GM10266 (cell line): ENCODE data around the gene PKP4.

Source experiments
- DNase-seq: peaks from one replicate; pipeline ENCODE4 v3.0.0; 2012; ENCODE audit errors: extremely low spot score
- TF ChIP-seq, protein P1 (sequence below): IDR thresholded peaks from 2 replicates; pipeline ENCODE4 v1.5.1; 2012; ENCODE audit warnings: mild to moderate bottlenecking, low read depth; ENCODE audit not compliant: control insufficient read depth, insufficient read depth; ENCODE audit errors: missing control alignments

The PKP4 gene

DNA sequence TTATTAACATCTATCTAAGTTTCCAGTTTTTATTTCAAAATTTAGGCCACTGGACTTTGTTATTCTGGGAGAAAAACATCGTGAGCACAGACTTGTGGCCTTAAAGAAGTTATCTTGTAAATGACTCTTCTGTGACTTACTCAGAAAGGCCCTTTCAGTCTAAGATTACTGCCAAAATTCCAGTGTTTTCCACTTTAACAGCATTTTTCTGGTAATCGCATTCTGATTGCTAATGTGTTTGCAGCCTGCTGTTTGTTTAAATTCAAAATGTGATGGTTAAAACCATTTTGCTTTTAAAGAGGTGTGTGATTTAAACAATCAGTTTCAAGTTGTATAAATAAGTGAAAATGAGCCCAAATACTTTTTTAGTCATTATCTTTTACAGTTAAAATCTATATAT is 201.6 kb downstream of the PKP4 start:
- TF ChIP-seq, protein P1, sequence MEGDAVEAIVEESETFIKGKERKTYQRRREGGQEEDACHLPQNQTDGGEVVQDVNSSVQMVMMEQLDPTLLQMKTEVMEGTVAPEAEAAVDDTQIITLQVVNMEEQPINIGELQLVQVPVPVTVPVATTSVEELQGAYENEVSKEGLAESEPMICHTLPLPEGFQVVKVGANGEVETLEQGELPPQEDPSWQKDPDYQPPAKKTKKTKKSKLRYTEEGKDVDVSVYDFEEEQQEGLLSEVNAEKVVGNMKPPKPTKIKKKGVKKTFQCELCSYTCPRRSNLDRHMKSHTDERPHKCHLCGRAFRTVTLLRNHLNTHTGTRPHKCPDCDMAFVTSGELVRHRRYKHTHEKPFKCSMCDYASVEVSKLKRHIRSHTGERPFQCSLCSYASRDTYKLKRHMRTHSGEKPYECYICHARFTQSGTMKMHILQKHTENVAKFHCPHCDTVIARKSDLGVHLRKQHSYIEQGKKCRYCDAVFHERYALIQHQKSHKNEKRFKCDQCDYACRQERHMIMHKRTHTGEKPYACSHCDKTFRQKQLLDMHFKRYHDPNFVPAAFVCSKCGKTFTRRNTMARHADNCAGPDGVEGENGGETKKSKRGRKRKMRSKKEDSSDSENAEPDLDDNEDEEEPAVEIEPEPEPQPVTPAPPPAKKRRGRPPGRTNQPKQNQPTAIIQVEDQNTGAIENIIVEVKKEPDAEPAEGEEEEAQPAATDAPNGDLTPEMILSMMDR = no peak
- no peak for DNase-seq

DNA sequence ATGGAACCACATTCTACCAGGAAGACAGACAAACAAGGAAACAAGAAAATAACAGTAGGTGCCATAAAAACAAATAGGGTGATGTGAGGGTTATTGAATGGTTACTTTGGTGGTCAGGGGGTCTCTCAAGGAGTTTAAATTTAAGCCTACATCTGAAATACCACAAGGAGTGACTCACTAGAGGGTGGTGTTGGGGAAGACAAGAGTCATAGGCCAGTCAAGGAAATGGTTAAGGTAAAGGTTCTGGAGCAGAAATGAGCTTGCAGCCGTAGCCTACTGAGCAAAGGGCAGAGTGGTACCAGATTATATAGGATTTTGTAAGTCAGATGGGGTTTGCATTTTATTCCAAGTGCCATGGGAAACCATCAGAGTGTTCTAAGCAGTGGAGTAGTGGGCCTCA is 202.7 kb downstream of the PKP4 start:
- no peak for DNase-seq
- TF ChIP-seq, protein P1 = no peak

DNA sequence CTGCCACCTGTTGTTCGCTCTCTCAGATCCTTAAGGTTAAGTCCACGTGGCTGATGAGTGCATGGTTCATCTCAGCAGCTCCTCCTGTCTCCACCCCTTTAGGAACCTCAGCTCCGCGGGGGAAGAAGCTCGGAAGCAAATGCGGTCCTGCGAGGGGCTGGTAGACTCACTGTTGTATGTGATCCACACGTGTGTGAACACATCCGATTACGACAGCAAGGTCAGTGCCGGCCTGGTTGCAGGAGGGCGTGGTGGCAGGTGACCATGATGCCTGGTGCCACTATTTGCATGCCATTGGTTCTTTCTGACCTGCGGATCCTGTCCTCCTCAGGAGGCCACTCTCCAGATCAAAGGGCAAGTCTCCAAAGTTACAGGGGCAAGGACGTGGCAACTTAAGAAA is 204.5 kb downstream of the PKP4 start:
- no peak for DNase-seq
- TF ChIP-seq, protein P1 = no peak

DNA sequence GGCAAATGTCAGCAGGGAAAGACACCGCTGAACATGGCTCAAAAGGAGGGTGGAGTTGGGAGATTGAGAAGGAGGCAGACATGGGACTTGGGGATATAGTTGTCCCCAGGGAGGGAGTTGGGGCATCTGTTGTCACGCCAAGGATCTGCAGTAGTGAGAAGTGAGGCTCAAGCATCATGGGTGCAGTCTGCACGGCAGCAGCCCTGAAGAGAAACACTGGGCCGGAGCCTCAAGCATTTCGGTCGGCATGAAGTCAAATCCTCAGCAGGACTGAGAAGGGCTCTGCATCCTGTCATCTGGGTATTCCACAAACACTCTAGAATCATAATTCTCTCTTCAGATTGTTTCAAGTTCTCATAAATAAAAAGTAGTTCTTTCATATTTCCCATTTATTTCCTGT is 205.7 kb downstream of the PKP4 start:
- TF ChIP-seq, protein P1 = no peak
- no peak for DNase-seq

DNA sequence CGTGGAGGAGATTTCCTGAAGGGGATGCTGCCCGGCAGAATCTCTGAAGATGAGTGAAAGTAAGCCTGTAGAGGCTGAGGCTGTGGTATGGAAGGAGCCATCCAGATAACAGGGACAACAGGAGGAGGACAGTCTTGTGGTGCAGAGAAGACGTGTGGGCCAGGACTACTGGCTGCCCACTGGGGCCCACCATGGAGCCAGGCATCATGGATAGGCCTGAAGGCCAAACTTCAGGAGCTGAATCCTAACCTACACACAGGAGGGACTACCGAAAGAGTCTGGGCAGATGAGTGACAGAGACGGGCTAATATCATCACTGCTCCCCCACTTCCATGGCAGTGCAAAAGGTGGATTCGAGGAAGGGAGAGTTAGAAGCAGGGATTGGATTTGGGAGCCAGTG is 207.0 kb downstream of the PKP4 start:
- no peak for DNase-seq
- TF ChIP-seq, protein P1 = no peak

DNA sequence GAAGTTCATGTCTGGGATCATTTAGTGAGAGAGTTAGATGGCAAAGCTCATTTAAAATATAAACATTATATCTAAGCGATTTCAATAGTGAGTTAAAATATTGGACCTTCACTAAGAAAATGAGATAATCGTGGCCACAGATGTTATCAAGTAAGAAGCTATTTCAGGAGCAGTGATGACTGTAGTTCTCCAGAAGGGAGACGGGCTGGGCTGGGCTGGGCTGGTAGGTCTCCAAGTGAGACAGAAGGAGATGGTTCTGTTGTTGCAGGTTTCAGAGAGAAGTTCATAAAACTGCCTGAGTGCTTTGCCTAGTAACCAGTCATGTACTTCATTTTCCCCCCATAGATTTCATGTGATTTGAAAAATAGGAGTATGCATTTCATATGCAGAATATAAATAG is 208.2 kb downstream of the PKP4 start:
- TF ChIP-seq, protein P1 = no peak
- DNase-seq = no peak

DNA sequence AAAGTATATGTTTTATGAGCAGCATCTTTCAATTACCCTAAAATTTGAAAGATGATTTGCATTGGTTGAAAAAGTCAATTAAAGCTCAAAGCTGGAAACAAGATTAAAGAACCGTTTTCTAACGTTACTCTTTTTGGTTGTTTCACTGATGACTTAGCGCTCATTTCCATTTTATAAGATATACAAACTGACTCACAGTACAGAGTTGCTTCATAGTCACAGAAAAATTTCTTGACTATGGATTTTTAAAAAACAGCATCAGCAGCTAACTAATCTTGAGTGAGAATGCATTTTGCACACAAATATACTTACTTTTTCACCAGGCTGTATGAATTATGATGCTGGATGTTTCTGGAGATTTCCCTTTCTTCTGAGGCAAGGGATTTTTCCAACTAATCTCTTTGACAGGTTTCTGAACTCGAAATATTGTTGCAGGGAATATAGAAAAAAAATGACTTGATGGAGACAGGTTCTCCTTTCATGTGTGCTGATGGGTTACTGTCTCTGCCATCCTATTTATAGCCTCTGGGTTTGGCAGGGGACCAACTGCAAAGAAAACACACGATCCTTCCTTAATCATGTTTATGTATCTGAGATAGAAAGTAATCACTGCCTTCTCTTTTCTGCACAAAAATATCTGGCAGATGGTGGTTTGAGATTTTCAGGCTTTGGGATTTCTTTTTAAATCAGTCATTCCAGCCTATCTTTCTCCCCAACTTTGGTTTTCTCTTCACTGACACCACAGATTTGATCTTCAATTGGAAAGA is 209.0 kb downstream of the PKP4 start:
- TF ChIP-seq, protein P1 = no peak
- no peak for DNase-seq
